ENCODE results near the gene SMIM28. TPM values are rescaled to one million over a fixed set of nuclear protein-coding genes. Genes with fewer than 3 reads are reported as not detected.
"Not testable (repeated sequence)": the region's sequence is repeated elsewhere in the genome, so short reads cannot be mapped to it uniquely, and the experiment has no call there.

Gene SMIM28
- total RNA-seq, 1 donor from 2014 or later, result not detected

DNA sequence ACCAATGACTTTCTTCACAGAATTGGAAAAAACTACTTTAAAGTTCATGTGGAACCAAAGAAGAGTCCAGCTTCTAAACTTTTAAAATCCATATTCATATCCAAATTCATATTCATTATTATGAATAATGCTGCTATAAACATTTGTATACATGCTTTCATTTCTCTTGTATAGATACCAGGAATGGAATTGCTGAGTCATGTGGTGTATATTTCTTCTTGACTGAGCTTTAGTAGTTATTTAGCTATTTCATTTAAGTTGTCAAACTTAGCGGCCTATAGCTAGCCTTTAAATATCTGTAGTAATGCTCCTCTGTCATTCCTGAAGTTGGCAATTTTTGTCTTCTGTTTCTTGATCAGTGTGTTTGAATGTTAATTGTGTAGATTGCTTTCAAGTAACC lies 19.8 kb upstream of the SMIM28 start:
- intact Hi-C loops (cut with micrococcal nuclease), result no loop called here
- H3K36me3 ChIP-seq, result no peaks in the 10 kb centered on the region
- H3K27me3 ChIP-seq (ENCODE audit: low read depth), result no peaks in the 10 kb centered on the region
- DNase-seq, result no peak
- H3K9me3 ChIP-seq (replicated peaks), result no peaks in the 10 kb centered on the region
- TF ChIP-seq, protein P1, sequence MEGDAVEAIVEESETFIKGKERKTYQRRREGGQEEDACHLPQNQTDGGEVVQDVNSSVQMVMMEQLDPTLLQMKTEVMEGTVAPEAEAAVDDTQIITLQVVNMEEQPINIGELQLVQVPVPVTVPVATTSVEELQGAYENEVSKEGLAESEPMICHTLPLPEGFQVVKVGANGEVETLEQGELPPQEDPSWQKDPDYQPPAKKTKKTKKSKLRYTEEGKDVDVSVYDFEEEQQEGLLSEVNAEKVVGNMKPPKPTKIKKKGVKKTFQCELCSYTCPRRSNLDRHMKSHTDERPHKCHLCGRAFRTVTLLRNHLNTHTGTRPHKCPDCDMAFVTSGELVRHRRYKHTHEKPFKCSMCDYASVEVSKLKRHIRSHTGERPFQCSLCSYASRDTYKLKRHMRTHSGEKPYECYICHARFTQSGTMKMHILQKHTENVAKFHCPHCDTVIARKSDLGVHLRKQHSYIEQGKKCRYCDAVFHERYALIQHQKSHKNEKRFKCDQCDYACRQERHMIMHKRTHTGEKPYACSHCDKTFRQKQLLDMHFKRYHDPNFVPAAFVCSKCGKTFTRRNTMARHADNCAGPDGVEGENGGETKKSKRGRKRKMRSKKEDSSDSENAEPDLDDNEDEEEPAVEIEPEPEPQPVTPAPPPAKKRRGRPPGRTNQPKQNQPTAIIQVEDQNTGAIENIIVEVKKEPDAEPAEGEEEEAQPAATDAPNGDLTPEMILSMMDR (IDR thresholded peaks at IDR 0.05; ENCODE audit: borderline replicate concordance), result no peak
- no peak overlapping the region for H3K27ac ChIP-seq (replicated peaks)
- H3K4me3 ChIP-seq, result no peak overlapping the region
- no peaks in the 10 kb centered on the region for H3K4me1 ChIP-seq

DNA sequence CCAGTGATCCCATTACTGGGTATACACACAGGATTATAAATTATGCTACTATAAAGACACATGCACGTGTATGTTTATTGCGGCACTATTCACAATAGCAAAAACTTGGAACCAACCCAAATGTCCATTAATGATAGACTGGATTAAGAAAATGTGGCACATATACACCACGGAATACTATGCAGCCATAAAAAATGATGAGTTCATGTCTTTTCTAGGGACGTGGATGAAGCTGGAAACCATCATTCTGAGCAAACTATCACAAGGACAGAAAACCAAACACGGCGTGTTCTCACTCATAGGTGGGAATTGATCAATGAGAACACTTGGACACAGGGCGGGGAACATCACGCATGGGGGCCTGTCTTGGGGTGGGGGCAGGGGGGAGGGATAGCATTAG lies 9.0 kb upstream of the SMIM28 start:
- H3K27ac ChIP-seq (replicated peaks); DNase-seq; H3K9me3 ChIP-seq (replicated peaks); H3K27me3 ChIP-seq (ENCODE audit: low read depth); H3K36me3 ChIP-seq; H3K4me1 ChIP-seq; intact Hi-C loops (cut with micrococcal nuclease); H3K4me3 ChIP-seq: not testable (repeated sequence)

DNA sequence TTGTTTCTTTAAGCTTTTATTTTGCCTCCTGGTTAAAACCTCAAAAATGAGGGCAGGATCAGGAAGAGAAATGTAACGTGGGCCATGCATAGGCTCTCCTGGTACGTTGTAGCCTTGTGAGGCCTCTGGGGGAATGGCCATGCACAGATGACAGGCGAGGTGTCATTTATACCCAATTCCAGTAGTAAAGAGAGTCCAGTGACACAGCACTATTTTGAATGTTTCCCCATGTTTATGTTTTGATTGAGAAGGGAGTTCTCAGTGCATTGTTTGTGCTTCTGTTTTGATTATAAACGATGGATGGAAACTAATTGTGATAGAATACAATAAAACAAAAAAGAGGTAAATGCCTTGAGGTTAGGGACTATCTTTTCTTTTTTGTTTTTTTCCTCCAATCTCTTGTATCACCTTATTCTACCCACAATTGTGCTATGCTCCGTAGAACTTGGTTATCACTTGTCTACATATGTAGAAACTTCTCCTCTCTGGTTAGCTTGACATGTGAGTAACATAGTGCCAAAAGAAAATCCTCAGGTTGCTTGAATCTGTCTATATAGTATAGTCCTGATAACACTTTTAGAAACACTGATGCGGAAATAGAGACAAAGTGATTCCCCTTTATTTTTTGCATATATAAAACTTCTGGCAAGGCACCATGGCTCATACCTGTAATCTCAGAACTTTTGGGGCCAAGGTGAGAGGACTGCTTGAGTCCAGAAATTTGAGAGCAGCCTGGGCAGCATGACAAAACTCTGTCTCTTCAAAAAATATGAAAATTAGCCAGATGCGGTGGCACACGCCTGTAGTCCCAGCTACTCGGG lies 6.9 kb upstream of the SMIM28 start:
- Histone ChIP-seq H3K4me3 (no peak overlapping the region), H3K27me3 (ENCODE audit: low read depth) (no peaks in the 10 kb centered on the region), H3K36me3 (no peaks in the 10 kb centered on the region), H3K9me3 (replicated peaks) (peaks cover 3% of the 10 kb centered on the region), H3K27ac (replicated peaks) (no peak overlapping the region), H3K4me1 (no peaks in the 10 kb centered on the region)
- intact Hi-C loops (cut with micrococcal nuclease), result no loop called here
- TF ChIP-seq, protein P1 (IDR thresholded peaks at IDR 0.05; ENCODE audit: borderline replicate concordance), result no peak
- DNase-seq, result no peak

DNA sequence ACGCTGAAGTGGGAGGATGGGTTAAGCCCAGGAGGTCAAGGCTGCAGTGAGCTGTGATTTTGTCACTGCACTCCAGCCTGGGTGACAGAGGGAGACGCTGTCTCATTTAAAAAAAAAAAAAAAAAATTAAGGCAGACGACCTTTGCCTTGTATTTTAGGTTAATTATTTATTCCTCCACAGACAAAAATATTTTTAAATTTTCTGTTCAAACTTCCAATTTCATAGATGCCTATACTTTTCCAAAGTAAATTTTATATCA lies 6.3 kb upstream of the SMIM28 start:
- H3K9me3 ChIP-seq (replicated peaks), result peaks cover 3% of the 10 kb centered on the region
- intact Hi-C loops (cut with micrococcal nuclease), result no loop called here
- TF ChIP-seq, protein P1 (IDR thresholded peaks at IDR 0.05; ENCODE audit: borderline replicate concordance), result no peak
- no peaks in the 10 kb centered on the region for H3K4me1 ChIP-seq
- H3K36me3 ChIP-seq, result no peaks in the 10 kb centered on the region
- DNase-seq, result no peak
- H3K27me3 ChIP-seq (ENCODE audit: low read depth), result no peaks in the 10 kb centered on the region
- H3K27ac ChIP-seq (replicated peaks), result no peak overlapping the region
- no peak overlapping the region for H3K4me3 ChIP-seq

DNA sequence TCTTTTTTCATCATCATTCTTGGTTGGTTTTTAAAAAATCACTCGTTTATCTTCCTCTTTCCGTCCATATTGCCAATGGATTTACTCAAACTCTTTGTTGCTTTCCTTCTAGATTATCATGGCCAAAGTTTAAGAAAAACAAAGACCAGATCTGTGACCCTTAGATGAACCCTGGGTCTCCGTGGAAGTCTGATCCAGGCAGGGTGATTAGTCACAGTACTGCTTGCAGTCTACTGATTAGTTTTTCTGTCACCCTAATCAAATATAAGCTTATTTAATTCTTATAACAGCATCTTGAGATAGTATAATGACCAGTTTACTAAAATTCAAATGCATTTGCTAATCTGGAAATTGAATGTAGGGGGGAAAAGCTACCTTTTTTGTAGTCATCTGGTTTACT lies 6.0 kb upstream of the SMIM28 start:
- intact Hi-C loops (cut with micrococcal nuclease), result no loop called here
- no peak overlapping the region for H3K4me3 ChIP-seq
- TF ChIP-seq, protein P1 (IDR thresholded peaks at IDR 0.05; ENCODE audit: borderline replicate concordance), result no peak
- no peak overlapping the region for H3K27ac ChIP-seq (replicated peaks)
- H3K9me3 ChIP-seq (replicated peaks), result peaks cover 3% of the 10 kb centered on the region
- no peak for DNase-seq
- H3K4me1 ChIP-seq, result no peaks in the 10 kb centered on the region
- no peaks in the 10 kb centered on the region for H3K36me3 ChIP-seq
- no peaks in the 10 kb centered on the region for H3K27me3 ChIP-seq (ENCODE audit: low read depth)

DNA sequence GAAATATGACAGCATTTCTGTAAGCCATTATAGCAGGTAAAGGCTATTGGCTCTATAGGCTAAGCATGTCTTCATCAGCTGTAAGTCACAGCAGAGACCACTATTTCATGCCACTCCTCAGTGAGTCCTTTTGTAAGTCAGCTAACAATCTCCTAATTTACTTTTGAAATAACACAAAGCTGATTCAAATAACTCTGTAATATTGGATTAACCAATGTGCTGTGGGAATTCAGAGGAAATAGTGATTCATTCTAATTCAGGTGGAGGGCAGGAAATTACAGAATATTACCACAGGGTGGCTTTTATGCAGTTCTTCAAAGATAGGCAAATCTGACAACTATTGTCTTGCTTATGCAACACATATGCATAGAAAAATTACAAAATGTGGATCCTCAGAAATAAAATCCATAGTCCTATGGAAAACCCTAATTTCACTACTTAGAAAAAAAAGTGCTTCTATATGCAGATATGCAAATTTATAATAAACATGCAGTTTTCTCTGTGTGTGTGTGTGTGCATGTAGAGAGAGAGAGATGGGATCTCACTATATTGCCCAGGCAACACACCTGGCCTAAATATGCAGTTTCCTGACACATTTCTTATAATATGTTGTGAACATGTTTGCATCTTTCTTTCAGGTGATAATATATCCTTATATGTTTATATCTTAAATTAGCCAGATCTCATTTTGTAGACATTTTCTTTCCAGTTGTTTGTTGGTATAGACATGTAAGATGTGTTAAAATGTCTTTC lies 4.8 kb upstream of the SMIM28 start:
- Histone ChIP-seq H3K4me1 (no peaks in the 10 kb centered on the region), H3K4me3 (no peak overlapping the region), H3K27ac (replicated peaks) (no peak overlapping the region), H3K36me3 (no peaks in the 10 kb centered on the region), H3K27me3 (ENCODE audit: low read depth) (no peaks in the 10 kb centered on the region), H3K9me3 (replicated peaks) (no peaks in the 10 kb centered on the region)
- no peak for DNase-seq
- intact Hi-C loops (cut with micrococcal nuclease), result no loop called here
- TF ChIP-seq, protein P1 (IDR thresholded peaks at IDR 0.05; ENCODE audit: borderline replicate concordance), result no peak
